C1 segment of cervical spinal cord (tissue), 14 donors: Measurements from ENCODE around the gene KLHDC4.
A peak's percentile ranks its signal among the peaks of the same experiment; 100 is the strongest.
"Not testable (repeated sequence)": the region's sequence is repeated elsewhere in the genome, so short reads cannot be mapped to it uniquely, and the experiment has no call there.

ENCODE experiments used
- DNase-seq, 14 donors: peaks; one replicate each; lab custom pipeline; 2025; lab: John Stamatoyannopoulos, UW

The KLHDC4 gene

GRCh38 chr16:87720446-87720845 lies 45.3 kb downstream of the KLHDC4 start:
- DNase-seq, result no peak

GRCh38 chr16:87718831-87719230 lies 47.0 kb downstream of the KLHDC4 start:
- not testable (repeated sequence) for DNase-seq

GRCh38 chr16:87715658-87716057 lies 50.1 kb downstream of the KLHDC4 start:
- no peak for DNase-seq

GRCh38 chr16:87715231-87715630 lies 50.6 kb downstream of the KLHDC4 start:
- DNase-seq, result no peak

- DNase-seq, result no peak
Measured at GRCh38 chr16:87713451-87714229, 52.1 kb downstream of the KLHDC4 start.

GRCh38 chr16:87712184-87712762 lies 53.5 kb downstream of the KLHDC4 start:
- no peak for DNase-seq

GRCh38 chr16:87710887-87711286 lies 54.9 kb downstream of the KLHDC4 start:
- no peak for DNase-seq

GRCh38 chr16:87709677-87710076 lies 56.1 kb downstream of the KLHDC4 start:
- DNase-seq, result no peak

GRCh38 chr16:87708881-87709638 lies 56.7 kb downstream of the KLHDC4 start:
- no peak for DNase-seq

- DNase-seq, result no peak
Measured at GRCh38 chr16:87707714-87708580, 57.8 kb downstream of the KLHDC4 start.

GRCh38 chr16:87707097-87707496 lies 58.7 kb downstream of the KLHDC4 start:
- peak in 1 of 14 donors; percentile 20 for DNase-seq

- peak in 1 of 14 donors; percentile 34 for DNase-seq
Measured at GRCh38 chr16:87706278-87707000, 59.3 kb downstream of the KLHDC4 start.

GRCh38 chr16:87705771-87706277 lies 60.0 kb downstream of the KLHDC4 start:
- peak in 8 of 14 donors; percentile 8 to 47 (median 17) for DNase-seq

- DNase-seq, result peak in 11 of 14 donors; percentile 12 to 75 (median 38)
Measured at GRCh38 chr16:87704754-87705353, 60.9 kb downstream of the KLHDC4 start.

- DNase-seq, result peak in 1 of 14 donors; percentile 15
Measured at GRCh38 chr16:87703835-87704375, 61.9 kb downstream of the KLHDC4 start.

GRCh38 chr16:87703071-87703470 lies 62.7 kb downstream of the KLHDC4 start:
- DNase-seq, result no peak

GRCh38 chr16:87702325-87702811 lies 63.4 kb downstream of the KLHDC4 start:
- peak in 1 of 14 donors; percentile 14 for DNase-seq

- DNase-seq, result no peak
Measured at GRCh38 chr16:87701505-87701921, 64.3 kb downstream of the KLHDC4 start.

GRCh38 chr16:87701078-87701460 lies 64.7 kb downstream of the KLHDC4 start:
- no peak for DNase-seq
